Subcutaneous adipose tissue (tissue), 4 donors: ENCODE results near the gene PDPN. TPM values are rescaled to one million over a fixed set of nuclear protein-coding genes. Genes with fewer than 3 reads are reported as not detected.

Experiments
- total RNA-seq, 4 donors: library from RNA; depleted of rRNA; stranded (reverse); fragments of >200 nt; gene quantifications; one replicate each; pipeline ENCODE4 v1.1.0, GENCODE V29; 2016
- TF ChIP-seq, protein P1 (sequence below): fragments of 450-650 bp; IDR thresholded peaks from one replicate; pipeline ENCODE4 v1.5.1; 2016; ENCODE audit warnings: low read depth, mild to moderate bottlenecking, control low read depth, antibody characterized with exemption, moderate library complexity

Gene PDPN
- total RNA-seq, 4 donors from 2014 or later, result 6.6 to 12.1 (median 7.5) TPM

DNA sequence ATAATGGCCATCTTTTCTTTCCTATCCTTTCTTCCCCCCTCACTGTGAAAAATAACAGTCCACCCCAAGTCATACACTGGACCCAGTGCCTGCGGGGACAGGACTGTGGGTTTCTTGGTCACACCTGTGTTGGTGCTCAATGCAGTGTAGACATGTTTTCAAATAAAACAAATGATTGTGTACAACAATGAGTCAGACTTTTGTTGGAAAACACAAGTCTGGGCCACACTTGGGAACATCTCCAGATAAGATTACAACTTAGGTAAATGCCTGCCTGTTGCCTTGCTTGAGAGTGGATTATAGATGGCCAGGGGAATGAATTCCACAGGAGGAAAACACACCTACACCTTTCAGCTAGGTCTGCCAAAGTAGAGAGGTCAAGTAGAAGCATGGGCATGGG is 34.1 kb downstream of the PDPN start:
- TF ChIP-seq, protein P1, sequence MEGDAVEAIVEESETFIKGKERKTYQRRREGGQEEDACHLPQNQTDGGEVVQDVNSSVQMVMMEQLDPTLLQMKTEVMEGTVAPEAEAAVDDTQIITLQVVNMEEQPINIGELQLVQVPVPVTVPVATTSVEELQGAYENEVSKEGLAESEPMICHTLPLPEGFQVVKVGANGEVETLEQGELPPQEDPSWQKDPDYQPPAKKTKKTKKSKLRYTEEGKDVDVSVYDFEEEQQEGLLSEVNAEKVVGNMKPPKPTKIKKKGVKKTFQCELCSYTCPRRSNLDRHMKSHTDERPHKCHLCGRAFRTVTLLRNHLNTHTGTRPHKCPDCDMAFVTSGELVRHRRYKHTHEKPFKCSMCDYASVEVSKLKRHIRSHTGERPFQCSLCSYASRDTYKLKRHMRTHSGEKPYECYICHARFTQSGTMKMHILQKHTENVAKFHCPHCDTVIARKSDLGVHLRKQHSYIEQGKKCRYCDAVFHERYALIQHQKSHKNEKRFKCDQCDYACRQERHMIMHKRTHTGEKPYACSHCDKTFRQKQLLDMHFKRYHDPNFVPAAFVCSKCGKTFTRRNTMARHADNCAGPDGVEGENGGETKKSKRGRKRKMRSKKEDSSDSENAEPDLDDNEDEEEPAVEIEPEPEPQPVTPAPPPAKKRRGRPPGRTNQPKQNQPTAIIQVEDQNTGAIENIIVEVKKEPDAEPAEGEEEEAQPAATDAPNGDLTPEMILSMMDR, result no peak

DNA sequence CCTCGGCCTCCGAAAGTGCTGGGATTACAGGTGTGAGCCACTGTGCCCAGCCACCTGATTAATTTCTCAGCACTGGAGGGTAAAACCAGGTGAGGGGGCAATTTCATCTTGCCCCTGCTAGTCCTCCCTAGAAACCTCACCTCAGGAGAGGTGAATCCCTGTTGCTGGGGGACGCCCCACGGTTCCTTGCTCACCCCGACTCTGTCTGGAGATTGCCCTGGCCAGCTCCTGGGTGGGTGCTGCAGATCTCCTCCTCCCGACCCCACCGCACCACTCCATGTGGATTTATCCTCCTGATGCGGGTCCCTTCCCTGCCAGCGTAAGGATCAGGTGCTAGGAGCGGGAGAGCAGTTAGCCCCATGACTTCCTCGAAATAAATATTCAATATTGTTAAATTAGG is 34.9 kb downstream of the PDPN start:
- TF ChIP-seq, protein P1, result no peak

DNA sequence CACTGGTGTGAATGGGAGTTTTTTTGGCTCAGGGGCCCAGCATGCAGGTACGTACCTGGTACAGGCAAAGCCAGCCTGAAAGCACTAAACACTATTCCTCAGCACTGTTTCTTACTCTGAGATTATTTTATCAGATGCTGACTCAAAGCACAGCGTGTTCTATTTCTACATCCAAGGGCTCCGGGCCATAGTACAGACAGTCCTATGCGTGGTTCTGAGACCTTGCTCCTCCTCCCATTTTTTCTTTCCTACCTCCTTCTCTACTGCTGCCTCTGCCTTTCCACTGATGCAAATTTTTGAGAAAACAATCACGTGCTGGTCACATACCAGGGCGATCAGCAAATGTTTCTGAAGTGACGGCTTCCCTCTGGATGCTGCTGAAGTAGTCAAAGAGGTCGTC is 36.3 kb downstream of the PDPN start:
- TF ChIP-seq, protein P1, result no peak

DNA sequence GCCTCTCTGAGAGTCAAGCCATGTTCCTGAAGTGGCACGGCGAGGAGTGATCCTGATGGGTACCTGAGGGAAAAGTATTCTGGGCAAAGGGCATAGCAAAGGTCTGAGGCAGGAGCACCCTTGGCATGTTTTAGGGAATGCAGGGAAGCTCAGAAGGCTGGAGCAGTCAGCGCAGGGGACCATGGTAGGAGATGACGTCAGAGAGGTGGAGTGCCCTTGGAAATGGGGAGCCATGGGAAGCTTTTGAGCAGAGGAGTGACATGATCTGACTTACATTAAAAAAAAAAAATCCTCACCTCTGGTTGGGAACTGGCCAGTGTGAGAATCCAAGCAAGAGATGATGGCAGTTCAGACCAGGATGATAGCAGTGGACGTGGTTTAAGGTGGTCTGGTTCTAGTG is 37.2 kb downstream of the PDPN start:
- TF ChIP-seq, protein P1, result no peak

DNA sequence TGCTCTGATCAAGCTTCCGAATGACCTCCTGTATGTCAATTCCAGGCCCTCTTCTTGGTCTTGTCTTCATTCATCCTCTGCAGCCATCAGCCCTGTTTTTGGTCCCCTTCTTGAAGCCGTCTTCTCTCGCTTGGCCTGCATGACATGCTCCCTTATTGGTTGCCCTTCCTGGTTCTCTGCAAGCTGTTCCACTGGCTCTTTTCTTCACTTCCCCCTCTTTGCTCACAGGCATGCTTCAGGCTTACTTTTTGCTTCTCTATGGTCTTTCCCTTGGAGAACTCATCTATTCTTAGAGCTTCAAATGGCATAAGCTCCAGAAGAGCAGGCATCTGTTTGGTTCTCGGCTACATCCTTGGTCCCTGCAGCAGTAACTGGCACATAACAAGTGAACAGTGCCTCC is 38.8 kb downstream of the PDPN start:
- TF ChIP-seq, protein P1, result no peak

DNA sequence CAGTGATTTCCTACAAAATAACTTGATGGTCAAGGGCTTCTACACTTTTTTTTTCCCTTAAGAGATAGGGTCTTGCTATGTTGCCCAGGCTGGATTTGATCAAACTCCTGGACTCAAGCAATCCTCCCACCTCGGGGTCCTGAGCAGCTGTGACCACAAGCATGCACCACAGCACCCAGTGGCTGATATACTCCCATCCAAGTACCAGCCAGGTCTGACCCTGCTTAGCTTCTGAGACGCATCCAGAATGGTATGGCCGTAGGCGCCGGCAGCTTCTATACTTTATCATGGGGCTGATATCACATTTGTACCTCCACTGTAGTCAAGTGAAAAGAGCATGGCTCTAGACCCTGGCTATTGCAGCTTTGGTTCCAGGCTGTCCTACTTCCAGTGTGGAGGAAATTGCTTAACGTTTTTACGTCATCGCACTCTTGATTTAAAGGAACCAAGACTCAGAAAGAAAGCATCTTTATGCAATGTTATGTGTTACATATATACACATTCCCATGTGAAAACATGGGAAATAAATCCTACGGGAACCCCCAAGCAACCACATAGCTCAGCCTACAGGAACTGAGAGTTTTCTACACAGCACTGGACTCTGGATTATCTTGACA is 39.5 kb downstream of the PDPN start:
- TF ChIP-seq, protein P1, result no peak

DNA sequence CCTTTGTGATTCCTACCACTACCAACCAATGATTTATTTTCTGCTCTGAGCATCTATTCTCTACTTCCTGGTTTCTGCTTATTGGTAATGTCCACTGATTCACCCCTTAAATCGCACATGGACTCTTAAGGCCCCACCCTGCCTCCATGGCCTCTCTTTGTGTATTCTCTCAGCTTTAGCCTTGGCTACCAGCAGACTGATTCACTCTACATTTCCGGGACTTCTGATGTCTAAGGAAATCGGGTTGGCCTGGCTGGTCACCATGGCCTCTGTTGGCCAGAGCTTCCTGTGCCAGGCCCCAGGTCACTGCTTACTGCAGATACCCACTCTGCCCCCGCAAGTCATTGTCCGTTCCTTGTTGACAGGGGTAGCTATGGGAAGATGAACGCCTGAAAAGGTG is 40.9 kb downstream of the PDPN start:
- TF ChIP-seq, protein P1, result no peak
